Neutrophil (primary cell): Measurements from ENCODE around the gene ZFYVE26.

ENCODE experiments used
- H3K27ac ChIP-seq: fragments of 200-600 bp; sonication (generic); 2 replicates; pipeline ENCODE4 v1.5.1; 2016; ENCODE audit warnings: mild to moderate bottlenecking, moderate library complexity
- H3K27me3 ChIP-seq: fragments of 200-600 bp; sonication (generic); 2 replicates; pipeline ENCODE4 v1.6.0; 2016; ENCODE audit warnings: mild to moderate bottlenecking
- H3K36me3 ChIP-seq: fragments of 200-600 bp; sonication (generic); 2 replicates; pipeline ENCODE4 v1.5.1; 2017
- H3K4me1 ChIP-seq, 2 experiments: fragments of 200-600 bp in 1 of 2; sonication (generic) in 1 of 2; 1 replicate in 1 of 2; 2 replicates in 1 of 2; pipeline versions ENCODE4 v1.5.1 to v1.6.1; 2013 to 2016; ENCODE audit warnings: low read depth in 1 of 2, low read length in 1 of 2, mild to moderate bottlenecking in 1 of 2, moderate library complexity in 1 of 2; ENCODE audit not compliant: control insufficient read depth in 1 of 2, insufficient read depth in 1 of 2
- H3K4me3 ChIP-seq, 2 experiments: fragments of 200-600 bp in 1 of 2; sonication (generic) in 1 of 2; 1 replicate in 1 of 2; 2 replicates in 1 of 2; pipeline ENCODE4 v1.5.1; 2013 to 2016; ENCODE audit warnings: low read depth in 1 of 2, low read length in 1 of 2, mild to moderate bottlenecking in 1 of 2, moderate library complexity in 1 of 2
- H3K9me3 ChIP-seq: fragments of 200-600 bp; sonication (generic); 2 replicates; pipeline ENCODE4 v1.5.1; 2016
- TF ChIP-seq, protein P1 (sequence below): fragments of 200-600 bp; sonication (generic); IDR thresholded peaks from 2 replicates; pipeline ENCODE4 v1.5.1; 2016; ENCODE audit warnings: antibody characterized with exemption

Gene ZFYVE26

DNA sequence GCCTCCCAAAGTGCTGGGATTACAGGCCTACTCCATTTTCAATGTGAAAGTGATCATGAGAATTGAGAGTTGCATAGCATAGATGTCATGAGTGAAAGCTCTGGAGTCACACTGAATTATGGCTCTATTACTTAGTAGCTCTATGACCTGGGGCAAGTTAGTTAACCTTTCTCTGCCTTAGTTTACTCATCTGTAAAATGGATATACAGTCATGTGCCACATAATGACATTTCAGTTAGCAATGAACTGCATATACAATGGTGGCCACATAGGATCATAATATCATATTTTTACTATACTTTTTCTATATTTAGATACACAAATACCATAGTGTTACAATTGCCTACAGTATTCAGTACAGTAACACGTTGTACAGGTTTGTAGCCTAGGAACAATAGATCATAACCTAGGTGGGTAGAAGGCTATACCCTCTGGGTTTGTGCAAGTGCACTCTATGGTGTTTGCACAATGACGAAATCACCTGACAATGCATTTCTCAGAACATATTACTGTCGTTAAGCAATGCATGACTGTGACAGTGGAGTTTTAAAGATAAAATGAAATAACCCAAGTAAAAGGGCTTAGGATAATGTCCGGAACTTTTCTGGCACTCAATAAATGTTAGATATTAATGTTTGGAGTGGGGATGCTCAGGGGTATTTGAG is 53.1 kb downstream of the ZFYVE26 start:
- Histone ChIP-seq H3K27ac (peak overlapping the region; percentile 43), H3K4me3 (no peak overlapping the region), H3K9me3 (no peaks in the 10 kb centered on the region), H3K27me3 (no peaks in the 10 kb centered on the region), H3K36me3 (peaks cover 75% of the 10 kb centered on the region), H3K4me1 (peaks cover 19 to 24% of the 10 kb centered on the region in 2 experiments)
- TF ChIP-seq, protein P1, sequence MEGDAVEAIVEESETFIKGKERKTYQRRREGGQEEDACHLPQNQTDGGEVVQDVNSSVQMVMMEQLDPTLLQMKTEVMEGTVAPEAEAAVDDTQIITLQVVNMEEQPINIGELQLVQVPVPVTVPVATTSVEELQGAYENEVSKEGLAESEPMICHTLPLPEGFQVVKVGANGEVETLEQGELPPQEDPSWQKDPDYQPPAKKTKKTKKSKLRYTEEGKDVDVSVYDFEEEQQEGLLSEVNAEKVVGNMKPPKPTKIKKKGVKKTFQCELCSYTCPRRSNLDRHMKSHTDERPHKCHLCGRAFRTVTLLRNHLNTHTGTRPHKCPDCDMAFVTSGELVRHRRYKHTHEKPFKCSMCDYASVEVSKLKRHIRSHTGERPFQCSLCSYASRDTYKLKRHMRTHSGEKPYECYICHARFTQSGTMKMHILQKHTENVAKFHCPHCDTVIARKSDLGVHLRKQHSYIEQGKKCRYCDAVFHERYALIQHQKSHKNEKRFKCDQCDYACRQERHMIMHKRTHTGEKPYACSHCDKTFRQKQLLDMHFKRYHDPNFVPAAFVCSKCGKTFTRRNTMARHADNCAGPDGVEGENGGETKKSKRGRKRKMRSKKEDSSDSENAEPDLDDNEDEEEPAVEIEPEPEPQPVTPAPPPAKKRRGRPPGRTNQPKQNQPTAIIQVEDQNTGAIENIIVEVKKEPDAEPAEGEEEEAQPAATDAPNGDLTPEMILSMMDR = no peak

GRCh38 chr14:67762051-67762450 is 54.3 kb downstream of the ZFYVE26 start:
- Histone ChIP-seq H3K9me3 (no peaks in the 10 kb centered on the region), H3K36me3 (peaks cover 73% of the 10 kb centered on the region), H3K27me3 (no peaks in the 10 kb centered on the region), H3K4me1 (peaks cover 19 to 24% of the 10 kb centered on the region in 2 experiments), H3K4me3 (no peak overlapping the region), H3K27ac (no peak overlapping the region)
- TF ChIP-seq, protein P1 = no peak

- Histone ChIP-seq H3K9me3 (no peaks in the 10 kb centered on the region), H3K27ac (no peak overlapping the region), H3K36me3 (peaks cover 83% of the 10 kb centered on the region), H3K27me3 (no peaks in the 10 kb centered on the region), H3K4me3 (no peak overlapping the region), H3K4me1 (peaks cover 9 to 13% of the 10 kb centered on the region in 2 experiments)
- TF ChIP-seq, protein P1 = no peak
These were observed 56.5 kb downstream of the ZFYVE26 start for GRCh38 chr14:67759916-67760315.

- Histone ChIP-seq H3K4me3 (no peak overlapping the region), H3K27ac (no peak overlapping the region), H3K27me3 (no peaks in the 10 kb centered on the region), H3K9me3 (no peaks in the 10 kb centered on the region), H3K4me1 (no peaks in the 10 kb centered on the region), H3K36me3 (peaks cover 89% of the 10 kb centered on the region)
- TF ChIP-seq, protein P1 = no peak
These were observed 59.2 kb downstream of the ZFYVE26 start for GRCh38 chr14:67757175-67757574.

DNA sequence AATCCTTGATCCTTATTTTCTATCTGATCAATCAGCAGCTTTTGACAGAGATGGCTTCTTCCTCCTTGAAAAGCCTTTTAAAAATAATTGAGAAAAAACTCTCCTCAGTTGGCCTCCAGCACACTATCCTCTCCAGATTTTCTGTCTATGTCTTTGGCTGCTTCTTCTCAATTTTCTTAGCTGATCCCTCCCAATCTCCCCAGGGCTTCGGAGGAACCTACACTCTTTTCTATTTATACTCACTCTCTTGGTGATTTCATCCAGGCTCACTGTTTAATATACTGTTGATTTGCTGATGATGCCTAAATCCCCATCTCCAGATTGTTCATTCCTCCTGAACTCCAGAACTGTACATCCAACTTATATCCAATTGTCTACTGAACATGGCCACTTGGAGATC is 59.9 kb downstream of the ZFYVE26 start:
- H3K36me3 ChIP-seq = peaks cover 90% of the 10 kb centered on the region
- no peak overlapping the region for H3K27ac ChIP-seq
- H3K27me3 ChIP-seq = no peaks in the 10 kb centered on the region
- no peak overlapping the region for H3K4me3 ChIP-seq
- no peaks in the 10 kb centered on the region for H3K4me1 ChIP-seq
- TF ChIP-seq, protein P1 = no peak
- H3K9me3 ChIP-seq = no peaks in the 10 kb centered on the region
